GM19240 (cell line): ENCODE measurements around the gene NKRF.

ENCODE experiments used
- DNase-seq: peaks from one replicate; pipeline ENCODE4 v3.0.0; 2011; ENCODE audit warnings: low spot score; ENCODE audit not compliant: insufficient read length

The NKRF gene

DNA sequence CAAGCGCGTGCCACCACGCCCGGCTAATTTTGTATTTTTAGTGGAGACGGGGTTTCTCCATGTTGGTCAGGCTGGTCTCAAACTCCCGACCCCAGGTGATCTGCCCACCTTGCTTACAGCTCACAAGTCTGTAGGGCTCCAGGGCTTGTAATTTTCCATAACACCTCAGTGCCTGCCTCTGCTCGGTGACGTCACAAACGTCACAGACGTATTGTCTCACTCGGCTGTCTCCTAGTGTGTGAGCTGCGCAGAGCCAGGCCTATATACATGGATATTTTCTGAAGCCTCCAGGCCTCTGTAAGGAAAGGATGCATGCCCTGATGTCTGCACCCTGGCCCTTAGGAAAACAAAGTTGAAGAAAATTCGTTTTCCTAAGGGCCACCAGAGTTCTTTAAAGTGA, 8.6 kb upstream of the NKRF start:
- DNase-seq, result no peak

DNA sequence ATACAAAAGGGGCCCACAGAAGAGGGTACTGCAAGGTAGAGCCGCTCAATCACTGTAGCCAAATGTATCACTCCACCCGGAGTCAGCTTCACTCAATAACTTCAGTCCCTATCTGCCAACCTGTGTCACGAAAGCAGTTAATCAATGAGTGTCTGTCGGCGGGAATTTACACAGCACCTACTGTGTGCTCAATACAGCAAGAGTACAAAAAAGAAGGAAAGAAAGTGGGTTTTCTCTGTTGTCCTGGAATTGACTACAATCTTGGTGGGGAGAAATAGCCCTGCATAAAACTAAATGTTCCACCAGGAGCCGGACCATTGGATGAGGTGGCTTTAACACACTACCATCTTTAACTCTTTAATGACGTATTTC, 780 bp upstream of the NKRF start:
- no peak for DNase-seq

DNA sequence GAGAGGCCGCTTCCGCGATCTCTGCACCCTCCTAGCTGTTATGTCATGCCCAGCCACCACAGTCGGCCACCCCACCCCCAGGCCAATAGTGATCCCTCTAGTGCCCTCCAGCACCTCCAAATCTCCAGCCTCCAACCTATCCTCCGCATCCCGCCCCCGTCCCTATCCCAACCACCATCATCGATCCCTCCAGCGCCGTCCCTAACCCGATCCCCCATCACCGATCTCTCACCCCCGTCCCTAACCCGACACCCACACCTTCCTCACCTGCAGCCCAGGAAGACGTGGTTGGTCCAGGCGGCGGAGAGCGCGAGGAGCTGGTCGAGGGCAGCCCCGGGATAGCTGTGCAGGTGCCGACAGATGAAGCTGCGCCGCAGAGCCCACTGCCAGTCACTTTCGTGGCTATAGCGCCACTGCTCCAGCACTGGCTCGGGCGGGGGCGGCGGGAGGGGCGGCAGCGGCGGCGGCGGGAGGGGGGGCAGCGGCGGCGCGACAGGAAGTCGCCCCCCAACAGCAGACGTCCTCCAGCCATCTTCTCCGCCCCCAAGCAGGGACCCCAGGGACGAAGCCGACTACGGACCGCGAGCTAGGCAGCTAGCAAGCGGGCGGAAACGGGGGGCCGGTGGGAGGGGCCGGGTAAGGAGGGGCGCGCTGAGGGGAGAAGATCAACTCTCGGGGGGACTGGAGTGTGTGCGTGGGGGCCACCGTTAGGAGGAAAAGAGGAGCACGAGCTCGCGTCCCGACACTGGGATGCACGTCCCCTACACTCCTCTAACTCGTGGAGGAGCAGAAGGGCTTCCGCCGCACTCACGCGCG, 552 bp downstream of the NKRF start:
- DNase-seq, result no peak

DNA sequence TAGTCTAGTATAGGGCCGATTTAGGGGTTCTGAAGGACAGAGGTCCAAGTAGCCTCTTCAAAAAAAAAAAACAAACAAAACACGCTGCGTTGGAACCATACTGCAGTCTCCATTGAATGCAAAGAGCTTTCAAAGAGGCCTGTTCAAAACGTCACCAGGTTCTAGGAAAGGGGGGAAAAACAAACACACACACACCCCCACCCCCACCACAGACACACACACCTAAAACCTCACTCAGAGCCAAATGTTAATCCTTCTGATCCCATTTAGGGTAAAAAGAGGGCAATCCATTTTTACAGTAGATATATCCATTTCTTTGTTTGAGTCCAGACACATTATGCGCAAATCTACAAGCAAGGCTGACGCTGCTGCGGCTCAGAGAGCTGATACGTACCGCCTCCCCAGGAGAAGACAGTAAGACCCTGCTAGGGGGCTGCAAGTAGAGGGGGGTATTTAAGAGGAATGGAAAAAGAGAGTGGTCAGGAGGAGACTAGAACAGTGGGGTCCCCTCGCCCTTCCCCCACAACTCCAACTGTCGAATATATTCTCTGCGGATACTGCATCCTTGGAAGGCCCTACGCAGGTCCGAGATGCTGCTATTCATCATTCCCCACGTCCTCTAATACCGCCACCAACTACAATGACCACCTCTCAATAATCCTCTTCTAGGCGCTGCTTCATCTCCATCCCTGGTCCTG, 1.3 kb downstream of the NKRF start:
- DNase-seq, result no peak

DNA sequence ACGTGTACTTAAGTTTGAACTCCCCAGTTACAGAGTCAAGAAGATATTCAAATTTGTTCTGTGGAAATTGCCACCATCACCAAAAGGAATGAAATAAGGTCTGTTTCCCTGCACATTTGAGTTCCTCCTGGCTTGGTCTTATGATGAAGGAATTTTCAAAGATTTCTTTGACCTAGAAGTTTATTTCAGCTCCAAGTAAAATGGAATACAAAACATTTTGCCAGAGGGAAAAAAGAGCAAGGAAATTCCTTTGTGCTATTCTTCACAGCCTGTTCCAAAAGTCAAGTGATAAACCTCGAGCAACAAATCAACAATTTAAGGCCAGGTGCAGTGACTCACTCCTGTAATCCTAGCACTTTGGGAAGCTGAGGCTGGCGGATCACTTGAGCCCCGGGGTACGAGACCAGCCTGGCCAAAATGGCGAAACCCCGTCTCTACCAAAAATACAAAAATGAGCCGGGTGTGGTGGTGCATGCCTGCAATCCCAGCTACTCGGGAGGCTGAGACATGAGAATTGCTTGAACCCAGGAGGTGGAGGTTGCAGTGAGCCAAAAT, 3.4 kb downstream of the NKRF start:
- no peak for DNase-seq

DNA sequence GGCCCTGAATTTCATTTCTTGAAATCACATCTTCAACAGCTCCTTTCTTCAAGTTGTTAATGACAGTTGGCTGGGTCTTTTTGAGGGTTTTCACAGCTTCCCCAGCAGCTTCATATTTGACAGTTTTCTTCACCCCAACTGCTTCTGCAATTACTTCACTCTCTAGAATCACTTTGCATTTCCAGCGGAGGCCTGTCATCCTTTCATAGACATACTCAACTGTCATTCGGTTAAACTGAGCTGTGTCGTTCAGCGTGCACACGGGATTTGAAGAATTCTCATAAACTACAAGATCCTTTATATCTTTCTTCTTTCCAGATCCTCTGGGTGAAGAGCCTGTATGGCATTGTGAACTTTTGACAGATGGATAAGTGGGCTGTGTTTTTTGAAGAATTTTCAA, 16.4 kb downstream of the NKRF start:
- no peak for DNase-seq

DNA sequence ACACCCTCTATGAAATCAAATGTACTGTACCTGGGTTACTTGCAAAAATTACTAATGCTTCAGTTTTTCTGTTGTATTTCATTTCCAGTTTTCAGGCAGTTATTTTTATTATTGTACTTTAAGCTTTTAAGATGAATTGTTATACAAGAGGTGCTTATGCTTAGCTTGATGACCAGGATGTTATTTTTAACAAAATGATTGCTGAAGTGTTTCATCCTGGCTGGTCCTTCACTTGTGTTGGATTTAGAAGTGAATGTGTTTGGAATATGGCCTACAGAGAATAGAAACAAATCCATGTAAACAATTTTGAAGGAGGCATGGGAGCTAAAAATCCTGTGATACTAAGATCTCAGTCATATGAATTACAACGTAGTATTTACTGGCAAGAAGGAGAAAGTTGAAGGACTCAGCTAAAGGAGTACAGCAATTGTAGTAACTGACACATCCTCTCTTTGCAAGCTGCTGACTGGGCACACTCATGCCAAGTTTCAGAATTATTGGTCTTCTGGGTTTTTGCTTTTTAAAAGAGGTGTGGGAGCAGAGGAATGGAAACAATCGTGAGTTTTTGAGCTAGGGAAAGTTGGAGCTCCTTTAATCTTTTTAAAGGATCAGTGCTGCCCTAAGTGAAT, 22.7 kb downstream of the NKRF start:
- DNase-seq, result no peak

DNA sequence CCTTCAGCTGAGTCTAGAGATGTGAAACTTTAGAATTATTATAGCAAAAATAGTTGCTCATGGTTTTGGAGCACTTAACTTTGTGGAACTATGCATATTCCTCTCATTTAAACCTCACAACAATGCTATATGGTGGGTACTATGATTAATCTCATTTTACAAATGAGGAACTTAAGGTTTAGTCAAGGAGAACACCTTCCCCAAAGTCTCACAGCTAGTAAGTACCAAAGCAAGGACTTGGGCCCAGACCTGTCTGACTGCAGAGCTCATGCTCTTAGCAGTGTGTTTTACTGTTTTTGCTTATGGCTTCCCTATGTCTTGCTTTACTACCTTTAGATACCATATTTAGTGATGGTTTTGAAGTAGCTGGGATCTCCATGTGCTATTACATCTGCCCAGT, 26.8 kb downstream of the NKRF start:
- DNase-seq, result no peak

DNA sequence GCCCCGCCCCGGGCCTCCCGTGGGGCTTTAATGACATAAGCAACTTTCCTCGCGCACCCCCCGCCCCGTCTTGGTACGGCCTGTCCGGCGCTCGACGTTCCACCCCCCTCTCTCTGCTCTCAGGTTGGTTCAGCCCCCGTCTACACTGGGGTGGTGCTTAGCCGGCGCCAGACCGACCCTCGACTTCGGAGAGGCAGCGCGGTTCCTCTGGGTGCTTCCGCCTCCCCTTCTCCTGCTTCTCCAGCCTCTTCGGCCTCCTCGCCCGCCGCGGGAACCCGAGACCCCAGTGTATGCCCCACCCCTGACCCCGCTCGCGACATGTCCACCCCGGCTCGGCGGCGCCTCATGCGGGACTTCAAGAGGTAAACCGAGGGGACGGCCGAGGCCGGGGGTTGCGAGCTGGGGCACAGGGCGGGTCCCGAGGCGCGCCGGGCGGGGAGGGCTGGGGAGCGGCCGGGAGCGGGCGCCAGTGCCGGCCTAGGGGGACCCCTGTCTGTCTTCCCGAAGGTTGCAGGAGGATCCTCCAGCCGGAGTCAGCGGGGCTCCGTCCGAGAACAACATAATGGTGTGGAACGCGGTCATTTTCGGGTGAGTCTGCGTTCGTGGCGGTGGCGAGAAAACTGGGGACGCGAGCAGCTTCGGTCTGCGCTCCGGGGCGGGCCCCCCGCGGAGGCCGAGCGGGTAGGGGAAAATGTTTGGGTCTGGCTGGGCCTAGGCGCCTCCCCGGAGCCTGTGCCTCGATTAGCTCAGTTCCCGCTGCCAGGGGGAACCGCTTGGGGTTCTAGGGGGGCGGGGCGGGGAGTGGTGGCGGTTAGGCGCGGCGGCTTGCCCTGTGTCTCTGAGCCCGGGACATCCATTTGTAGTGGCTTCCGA, 31.6 kb downstream of the NKRF start, which contains the start of gene UBE2A:
Gene UBE2A, plus strand, starts transcription at position 170 of the 873 bp plus-strand sequence. Its CDS starts 149 bp downstream, at position 319.
- DNase-seq, result peak; percentile 59

DNA sequence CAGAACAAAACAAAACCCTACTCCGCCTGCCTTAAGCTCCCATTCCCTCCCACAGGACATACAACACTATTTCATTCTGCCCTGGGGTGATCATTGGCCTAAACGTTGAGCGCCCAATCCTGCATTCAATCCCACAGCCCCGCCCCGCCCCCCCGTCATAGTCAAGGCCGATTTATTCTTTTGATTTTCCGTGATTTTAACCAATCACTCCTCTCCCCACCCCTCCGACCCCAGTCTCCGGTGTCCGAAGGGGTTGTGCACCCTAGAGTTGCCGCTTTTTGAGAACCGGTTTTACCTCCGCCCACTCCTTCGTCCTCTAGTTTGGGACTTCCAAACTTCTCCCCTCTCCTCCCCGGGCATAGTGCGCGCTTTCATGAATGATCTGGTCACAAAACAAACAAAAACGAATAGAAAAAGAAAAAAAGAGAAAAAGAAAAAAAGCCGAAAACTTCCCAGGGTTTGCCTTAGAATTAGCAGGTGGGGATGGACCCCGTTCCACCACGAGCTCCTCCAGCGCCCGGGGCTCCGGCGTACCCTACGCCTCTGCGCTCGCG, 32.3 kb downstream of the NKRF start:
- no peak for DNase-seq

DNA sequence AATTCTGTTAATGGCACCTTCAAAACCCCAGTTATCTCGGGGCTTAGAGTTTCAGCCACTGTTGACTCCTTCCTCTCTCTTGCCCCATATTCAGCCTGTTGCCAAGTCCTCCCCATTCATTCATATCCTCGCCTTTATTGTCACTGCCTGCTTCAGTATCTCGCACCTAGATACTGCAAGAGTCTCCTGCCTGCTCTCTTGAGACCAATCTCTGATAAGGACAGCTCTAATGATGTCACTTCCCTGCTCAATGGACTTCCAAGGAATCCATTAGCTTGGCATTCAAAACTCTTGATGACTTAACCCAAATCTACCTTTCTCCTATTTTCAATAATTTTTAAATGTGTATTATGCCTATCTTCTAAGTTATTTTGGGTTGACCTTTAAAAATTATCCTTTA, 33.0 kb downstream of the NKRF start:
- no peak for DNase-seq

DNA sequence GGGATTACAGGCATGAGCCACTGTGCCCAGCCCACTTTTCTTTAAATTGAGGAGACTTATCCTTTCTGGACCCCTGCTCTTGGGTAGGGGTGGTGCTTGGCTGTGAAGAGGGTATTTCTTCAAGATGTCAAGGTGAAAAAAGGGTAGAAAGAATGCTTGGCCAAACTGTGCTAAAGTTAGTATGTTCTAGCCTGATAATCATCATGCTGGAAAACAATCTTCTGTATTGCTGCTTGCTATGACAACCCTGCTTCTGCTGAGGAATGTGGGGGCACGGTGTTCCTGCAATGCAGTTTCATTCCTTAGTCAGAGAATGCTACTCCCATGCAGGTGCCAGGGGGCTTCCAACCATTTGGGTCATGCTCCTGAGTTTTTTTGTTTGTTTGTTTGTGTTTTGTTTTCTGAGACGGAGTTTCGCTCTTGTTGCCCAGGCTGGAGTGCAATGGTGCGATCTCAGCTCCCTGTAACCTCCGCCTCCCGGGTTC, 35.8 kb downstream of the NKRF start:
- no peak for DNase-seq

DNA sequence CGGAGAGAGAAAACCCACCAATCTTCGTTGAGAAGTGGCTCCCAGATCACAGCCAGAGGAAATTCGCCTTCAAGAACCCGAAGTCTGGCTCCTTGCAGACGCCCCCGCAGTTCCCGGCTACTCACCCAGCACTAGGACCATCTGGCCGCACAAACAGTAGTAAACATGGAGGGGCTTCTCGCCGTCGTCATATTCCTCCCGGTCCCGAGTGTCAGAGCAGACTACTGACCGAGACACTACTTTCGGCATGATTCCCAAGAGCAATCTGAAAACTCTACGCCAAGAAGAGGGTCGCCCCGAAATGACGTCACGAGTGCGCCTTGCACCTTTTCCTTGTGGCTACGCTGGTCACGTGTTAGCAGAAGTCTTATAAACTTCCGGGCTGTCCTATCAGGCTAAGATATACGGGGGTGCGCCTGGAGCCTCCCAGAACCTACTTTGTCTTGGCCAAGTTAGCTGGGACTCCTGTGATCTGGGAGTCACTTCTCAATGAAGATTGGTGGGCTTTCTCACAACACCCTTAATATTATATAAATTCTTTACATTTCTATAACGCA, 41.0 kb downstream of the NKRF start, which contains the start of gene STEEP1:
Gene STEEP1, minus strand, starts transcription at position 303 of the 557 bp plus-strand sequence. Its CDS starts 54 bp downstream, at position 249.
- DNase-seq, result peak; percentile 67

DNA sequence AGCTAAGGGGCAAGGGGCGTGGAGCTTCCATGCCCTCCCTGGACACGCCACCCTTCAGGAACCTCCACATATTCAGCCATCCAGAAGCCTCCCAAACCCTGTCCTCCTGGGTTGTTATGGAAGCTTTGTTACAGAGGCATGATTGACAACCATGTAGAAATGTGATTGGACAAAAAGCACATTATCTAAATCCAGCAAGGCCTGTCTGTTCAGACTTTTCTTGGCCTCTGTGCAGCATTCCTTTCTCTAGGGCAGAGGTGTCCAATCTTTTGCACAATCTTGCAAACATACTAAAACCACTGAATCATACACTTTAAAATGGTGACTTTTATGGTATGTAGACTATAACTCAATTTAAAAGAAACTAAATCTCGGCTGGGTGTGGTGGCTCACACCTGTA, 53.7 kb downstream of the NKRF start:
- no peak for DNase-seq

DNA sequence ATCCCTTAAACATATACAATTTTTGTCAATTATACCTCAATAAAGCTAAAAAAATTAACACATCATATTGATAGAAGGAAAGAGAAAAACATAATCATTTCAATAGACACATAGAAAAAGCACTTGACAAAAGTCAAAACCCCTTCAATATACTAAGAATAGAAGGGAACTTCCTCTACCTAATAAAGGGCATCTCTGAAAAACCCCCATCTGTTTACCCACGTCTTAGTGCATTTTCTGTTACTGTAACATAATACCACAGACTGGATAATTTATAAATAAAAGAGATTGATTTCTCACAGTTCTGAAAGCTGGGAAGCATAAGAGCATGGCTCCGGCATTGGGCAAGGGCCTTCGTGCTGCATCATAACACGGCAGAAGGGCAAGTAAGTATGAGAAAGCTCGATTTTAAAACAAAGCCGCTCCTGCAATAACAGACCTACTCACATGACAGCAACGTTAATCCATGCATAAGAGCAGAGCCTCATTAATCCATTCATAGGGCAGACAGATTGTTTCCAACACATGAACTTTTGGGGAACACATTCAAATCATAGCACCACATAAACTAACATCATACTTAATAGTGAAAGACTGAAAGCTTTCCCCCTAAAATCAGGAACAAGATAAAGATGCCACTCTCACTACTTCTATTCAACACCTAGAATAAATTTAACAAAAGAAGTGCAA, 56.8 kb downstream of the NKRF start:
- no peak for DNase-seq

DNA sequence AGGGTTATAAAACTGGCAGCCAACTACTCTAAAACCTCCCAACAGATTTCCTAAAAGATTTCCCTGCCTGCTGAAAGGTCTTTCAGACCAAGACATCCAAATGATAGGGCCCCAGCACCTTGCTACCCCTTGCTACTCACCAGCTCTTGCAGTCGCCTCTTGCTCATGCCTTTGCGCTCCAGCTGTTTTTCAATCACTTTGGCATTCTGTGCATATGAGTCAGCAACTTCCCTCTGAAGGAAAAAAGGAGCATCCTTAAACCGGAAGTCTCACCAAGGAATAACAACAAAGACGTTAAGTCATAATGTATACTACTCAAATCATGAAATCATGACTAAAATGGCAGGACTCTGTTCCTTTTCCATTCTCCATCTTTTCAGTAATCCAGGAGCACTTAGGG, 65.0 kb downstream of the NKRF start:
- no peak for DNase-seq

DNA sequence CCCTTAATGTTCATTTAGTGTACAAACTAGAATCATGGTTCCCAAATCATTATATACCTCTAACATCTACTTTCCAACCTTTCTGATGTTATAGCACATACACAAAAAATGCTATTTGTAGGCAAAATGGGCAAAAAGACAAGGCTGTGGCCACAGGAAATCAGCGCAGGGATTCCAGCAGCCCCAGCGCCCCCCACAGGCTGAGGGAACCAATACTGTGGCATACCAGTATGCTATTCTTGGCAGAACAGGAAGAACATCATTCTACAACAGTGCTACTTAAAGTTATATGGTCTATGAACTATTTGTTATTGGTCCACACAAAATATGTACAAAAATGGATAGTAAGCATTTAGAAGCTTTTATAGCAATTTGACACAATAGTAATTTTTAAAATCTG, 66.4 kb downstream of the NKRF start:
- DNase-seq, result no peak
